GM12872 (cell line): ENCODE results near the gene FAM136A.

Source experiments
- TF ChIP-seq, protein P1 (sequence below): IDR thresholded peaks from 3 replicates; pipeline ENCODE4 v1.5.1; 2011; ENCODE audit warnings: low read depth, mild to moderate bottlenecking, low read length, moderate library complexity; ENCODE audit not compliant: insufficient read depth

The FAM136A gene

GRCh38 chr2:70336552-70336951, 34.7 kb upstream of the FAM136A start:
- TF ChIP-seq, protein P1, sequence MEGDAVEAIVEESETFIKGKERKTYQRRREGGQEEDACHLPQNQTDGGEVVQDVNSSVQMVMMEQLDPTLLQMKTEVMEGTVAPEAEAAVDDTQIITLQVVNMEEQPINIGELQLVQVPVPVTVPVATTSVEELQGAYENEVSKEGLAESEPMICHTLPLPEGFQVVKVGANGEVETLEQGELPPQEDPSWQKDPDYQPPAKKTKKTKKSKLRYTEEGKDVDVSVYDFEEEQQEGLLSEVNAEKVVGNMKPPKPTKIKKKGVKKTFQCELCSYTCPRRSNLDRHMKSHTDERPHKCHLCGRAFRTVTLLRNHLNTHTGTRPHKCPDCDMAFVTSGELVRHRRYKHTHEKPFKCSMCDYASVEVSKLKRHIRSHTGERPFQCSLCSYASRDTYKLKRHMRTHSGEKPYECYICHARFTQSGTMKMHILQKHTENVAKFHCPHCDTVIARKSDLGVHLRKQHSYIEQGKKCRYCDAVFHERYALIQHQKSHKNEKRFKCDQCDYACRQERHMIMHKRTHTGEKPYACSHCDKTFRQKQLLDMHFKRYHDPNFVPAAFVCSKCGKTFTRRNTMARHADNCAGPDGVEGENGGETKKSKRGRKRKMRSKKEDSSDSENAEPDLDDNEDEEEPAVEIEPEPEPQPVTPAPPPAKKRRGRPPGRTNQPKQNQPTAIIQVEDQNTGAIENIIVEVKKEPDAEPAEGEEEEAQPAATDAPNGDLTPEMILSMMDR, result 0 out of 3 replicates have a peak, but pooled peaks have one; percentile 9

- TF ChIP-seq, protein P1, result no peak
Measured at GRCh38 chr2:70331012-70331411, 29.1 kb upstream of the FAM136A start.

DNA sequence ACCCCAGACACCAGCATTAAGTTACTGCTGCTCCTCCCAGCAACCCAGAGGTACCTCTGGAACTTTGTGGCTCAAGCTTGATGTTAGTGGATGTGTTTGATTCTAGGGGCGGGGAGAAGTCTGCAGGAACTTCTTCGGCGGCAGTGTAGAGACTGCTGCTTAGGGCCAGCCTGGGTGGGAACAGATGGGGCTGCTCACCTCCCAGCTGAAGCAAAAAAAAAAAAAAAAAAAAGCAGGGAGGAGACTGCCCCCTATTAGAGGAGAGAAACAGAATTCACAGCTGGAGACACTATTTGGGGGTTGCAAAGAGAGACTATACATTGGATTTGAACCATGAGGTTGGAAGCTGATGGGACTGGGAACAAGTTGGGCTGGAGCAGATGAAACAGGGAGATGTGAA, 28.6 kb upstream of the FAM136A start:
- TF ChIP-seq, protein P1, result no peak

- TF ChIP-seq, protein P1, result no peak
Measured at GRCh38 chr2:70328921-70329561, 27.2 kb upstream of the FAM136A start.

DNA sequence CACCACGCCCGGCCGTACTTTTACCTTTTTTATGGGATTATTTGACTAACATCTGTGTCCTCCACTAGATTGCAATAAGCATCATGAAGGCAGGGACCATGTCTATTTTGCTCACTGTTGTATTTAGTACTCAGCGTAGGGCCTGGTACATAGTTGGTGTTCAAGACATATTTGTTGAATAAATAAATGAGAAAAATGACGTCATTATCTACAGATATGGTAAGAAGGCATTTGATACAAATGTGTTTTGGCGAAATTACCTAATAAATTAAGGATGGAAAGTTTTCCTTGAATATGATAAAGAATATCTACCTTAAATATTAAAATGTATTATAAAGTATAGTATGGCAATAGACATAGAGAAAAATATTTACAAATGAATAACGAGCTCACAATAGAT, 24.0 kb upstream of the FAM136A start:
- TF ChIP-seq, protein P1, result no peak

DNA sequence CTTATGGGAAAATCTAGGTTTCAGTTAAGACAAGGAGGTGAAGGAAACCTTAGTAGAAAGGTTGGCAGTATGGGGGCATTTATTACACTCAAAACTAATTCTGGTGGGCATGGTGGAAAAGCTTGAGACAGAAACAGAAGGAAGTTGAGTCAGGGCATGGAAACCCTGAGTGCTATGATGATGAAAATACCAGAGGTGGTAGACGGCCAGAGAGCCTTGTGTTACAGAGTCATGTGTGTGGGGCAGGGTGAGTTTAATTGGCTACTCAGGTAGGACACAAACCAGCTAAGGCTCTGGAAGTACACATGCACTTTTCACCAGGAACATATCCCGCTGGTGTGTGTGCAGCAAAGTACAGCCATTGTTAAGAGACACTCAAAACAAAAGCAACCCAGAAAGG, 20.7 kb upstream of the FAM136A start:
- TF ChIP-seq, protein P1, result no peak

GRCh38 chr2:70321370-70321769, 19.5 kb upstream of the FAM136A start:
- TF ChIP-seq, protein P1, result no peak
